Fibroblast of lung (primary cell): ENCODE measurements around the gene NRXN2. TPM values are rescaled to one million over a fixed set of nuclear protein-coding genes. Genes with fewer than 3 reads are reported as not detected.

Experiments
- DNase-seq, 2 donors: peaks; one replicate each; pipeline versions ENCODE4 v3.0.0 to v3.0.0-alpha.2; 2010; ENCODE audit warnings: low read depth in 2 of 2
- H2AFZ ChIP-seq: 2 replicates; pipeline ENCODE4 v1.5.1; 2012; ENCODE audit warnings: low read length, control low read depth, inconsistent platforms
- H3K27ac ChIP-seq: 2 replicates; pipeline ENCODE4 v1.5.1; 2011; ENCODE audit warnings: low read length, control low read depth; ENCODE audit not compliant: insufficient read depth
- H3K27me3 ChIP-seq: 2 replicates; pipeline ENCODE4 v1.5.1; 2011; ENCODE audit warnings: mild to moderate bottlenecking, low read length; ENCODE audit not compliant: control insufficient read depth, insufficient read depth
- H3K36me3 ChIP-seq: 2 replicates; pipeline ENCODE4 v1.5.1; 2011; ENCODE audit warnings: low read length; ENCODE audit not compliant: control insufficient read depth, insufficient read depth
- H3K4me1 ChIP-seq: 2 replicates; pipeline ENCODE4 v1.5.1; 2011; ENCODE audit warnings: low read length; ENCODE audit not compliant: control insufficient read depth, insufficient read depth; ENCODE audit errors: extremely low read depth
- H3K4me2 ChIP-seq: 2 replicates; pipeline ENCODE4 v1.5.1; 2011; ENCODE audit warnings: low read length, control low read depth; ENCODE audit not compliant: insufficient read depth; ENCODE audit errors: extremely low read depth
- H3K4me3 ChIP-seq, 4 experiments: fragments of 200-600 bp in 1 of 4; sonication (generic) in 1 of 4; replicated peaks in 1 of 4; 2 replicates each; pipeline ENCODE4 v1.5.1; 2011 to 2016; ENCODE audit warnings: low read length in 4 of 4, low read depth in 3 of 4, mild to moderate bottlenecking in 3 of 4, control low read depth in 2 of 4, inconsistent platforms in 1 of 4, mixed read lengths in 1 of 4; ENCODE audit not compliant: insufficient read depth in 1 of 4; ENCODE audit errors: control extremely low read depth in 1 of 4
- H3K79me2 ChIP-seq: 2 replicates; pipeline ENCODE4 v1.5.1; 2012; ENCODE audit warnings: mild to moderate bottlenecking, low read length, inconsistent platforms; ENCODE audit not compliant: control insufficient read depth, insufficient read depth
- H3K9ac ChIP-seq: 2 replicates; pipeline ENCODE4 v1.5.1; 2011; ENCODE audit warnings: mild to moderate bottlenecking, low read length, control low read depth; ENCODE audit not compliant: insufficient read depth
- H3K9me3 ChIP-seq: 2 replicates; pipeline ENCODE4 v1.5.1; 2012; ENCODE audit warnings: low read depth, low read length; ENCODE audit not compliant: control insufficient read depth, insufficient read depth
- H4K20me1 ChIP-seq: 2 replicates; pipeline ENCODE4 v1.5.1; 2011; ENCODE audit warnings: low read length; ENCODE audit not compliant: control insufficient read depth, insufficient read depth; ENCODE audit errors: extremely low read depth
- EZH2 ChIP-seq: IDR thresholded peaks from 2 replicates; pipeline ENCODE4 v1.5.1; 2012; ENCODE audit warnings: low read length, control low read depth, mild to moderate bottlenecking; ENCODE audit errors: missing control alignments
- polyA plus RNA-seq, 2 donors: library from polyadenylated mRNA; depleted of rRNA in 1 of 2; stranded (reverse) in 1 of 2; unstranded in 1 of 2; fragments of >200 nt; gene quantifications; 2 replicates each; pipeline ENCODE4 v1.2.1, GENCODE V29; 2011 to 2012; ENCODE audit warnings: missing spikeins in 1 of 2
- total RNA-seq: library from RNA; depleted of rRNA; stranded (reverse); fragments of >200 nt; gene quantifications from 2 replicates; pipeline ENCODE4 v1.2.1, GENCODE V29; 2014
- TF ChIP-seq, protein P1 (sequence below), 2 donors: IDR thresholded peaks in 1 of 2; conservative IDR thresholded peaks in 1 of 2; 1 replicate in 1 of 2; 2 replicates in 1 of 2; pipeline ENCODE4 v1.5.1; 2011 to 2012; ENCODE audit warnings: low read length in 2 of 2, control low read depth in 1 of 2, inconsistent platforms in 1 of 2, low read depth in 1 of 2, mild to moderate bottlenecking in 1 of 2

Gene NRXN2
- total and polyA plus RNA-seq, 2 donors (not counting 1 experiment from before 2014, with no cell fraction given): under 0.01 to 0.75 TPM

DNA sequence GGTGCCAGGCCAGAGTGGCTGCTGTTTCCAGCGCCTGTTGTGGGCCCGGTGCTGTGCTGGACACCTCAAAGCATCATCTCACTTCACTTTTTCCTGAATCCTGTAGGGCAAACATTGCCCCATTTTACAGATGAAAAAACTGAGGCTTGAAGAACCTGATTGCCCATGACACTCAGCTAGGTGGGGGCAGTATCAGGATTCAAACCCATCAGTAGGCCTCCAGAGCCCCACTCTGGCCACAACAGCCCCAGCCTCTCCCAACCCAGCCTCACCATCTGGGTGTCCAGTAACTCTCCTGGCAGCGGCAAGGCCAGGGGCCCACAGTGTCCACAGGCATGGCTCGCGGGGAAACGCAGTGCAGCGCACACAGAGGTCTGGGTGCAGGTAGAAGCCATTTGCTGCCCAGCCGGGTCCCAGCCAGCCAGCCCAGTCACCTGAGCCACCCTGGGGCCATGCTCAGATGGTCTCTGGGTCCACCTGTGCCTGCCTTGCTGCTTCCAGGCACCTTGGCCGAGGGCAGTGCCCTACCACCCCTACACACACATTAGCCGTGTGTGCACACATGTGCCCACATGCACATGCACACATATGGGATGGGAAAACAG is 120.4 kb downstream of the NRXN2 start:
- Histone ChIP-seq H3K79me2 (no peaks in the 10 kb centered on the region), H2AFZ (no peak overlapping the region), H3K9ac (no peak overlapping the region), H4K20me1 (peaks cover 2% of the 10 kb centered on the region), H3K27me3 (no peaks in the 10 kb centered on the region), H3K4me1 (no peaks in the 10 kb centered on the region), H3K4me3 (no peak overlapping the region), H3K9me3 (no peaks in the 10 kb centered on the region), H3K27ac (no peak overlapping the region), H3K36me3 (no peaks in the 10 kb centered on the region), H3K4me2 (no peak overlapping the region)
- TF ChIP-seq EZH2: no peak
- TF ChIP-seq, protein P1, sequence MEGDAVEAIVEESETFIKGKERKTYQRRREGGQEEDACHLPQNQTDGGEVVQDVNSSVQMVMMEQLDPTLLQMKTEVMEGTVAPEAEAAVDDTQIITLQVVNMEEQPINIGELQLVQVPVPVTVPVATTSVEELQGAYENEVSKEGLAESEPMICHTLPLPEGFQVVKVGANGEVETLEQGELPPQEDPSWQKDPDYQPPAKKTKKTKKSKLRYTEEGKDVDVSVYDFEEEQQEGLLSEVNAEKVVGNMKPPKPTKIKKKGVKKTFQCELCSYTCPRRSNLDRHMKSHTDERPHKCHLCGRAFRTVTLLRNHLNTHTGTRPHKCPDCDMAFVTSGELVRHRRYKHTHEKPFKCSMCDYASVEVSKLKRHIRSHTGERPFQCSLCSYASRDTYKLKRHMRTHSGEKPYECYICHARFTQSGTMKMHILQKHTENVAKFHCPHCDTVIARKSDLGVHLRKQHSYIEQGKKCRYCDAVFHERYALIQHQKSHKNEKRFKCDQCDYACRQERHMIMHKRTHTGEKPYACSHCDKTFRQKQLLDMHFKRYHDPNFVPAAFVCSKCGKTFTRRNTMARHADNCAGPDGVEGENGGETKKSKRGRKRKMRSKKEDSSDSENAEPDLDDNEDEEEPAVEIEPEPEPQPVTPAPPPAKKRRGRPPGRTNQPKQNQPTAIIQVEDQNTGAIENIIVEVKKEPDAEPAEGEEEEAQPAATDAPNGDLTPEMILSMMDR (conservative IDR thresholded peaks at IDR 0.05 in 1 of 2, IDR thresholded peaks at IDR 0.05 in 1 of 2; ENCODE audit: low read depth in 1 of 2, low read length in 2 of 2): no peak
- DNase-seq: no peak

DNA sequence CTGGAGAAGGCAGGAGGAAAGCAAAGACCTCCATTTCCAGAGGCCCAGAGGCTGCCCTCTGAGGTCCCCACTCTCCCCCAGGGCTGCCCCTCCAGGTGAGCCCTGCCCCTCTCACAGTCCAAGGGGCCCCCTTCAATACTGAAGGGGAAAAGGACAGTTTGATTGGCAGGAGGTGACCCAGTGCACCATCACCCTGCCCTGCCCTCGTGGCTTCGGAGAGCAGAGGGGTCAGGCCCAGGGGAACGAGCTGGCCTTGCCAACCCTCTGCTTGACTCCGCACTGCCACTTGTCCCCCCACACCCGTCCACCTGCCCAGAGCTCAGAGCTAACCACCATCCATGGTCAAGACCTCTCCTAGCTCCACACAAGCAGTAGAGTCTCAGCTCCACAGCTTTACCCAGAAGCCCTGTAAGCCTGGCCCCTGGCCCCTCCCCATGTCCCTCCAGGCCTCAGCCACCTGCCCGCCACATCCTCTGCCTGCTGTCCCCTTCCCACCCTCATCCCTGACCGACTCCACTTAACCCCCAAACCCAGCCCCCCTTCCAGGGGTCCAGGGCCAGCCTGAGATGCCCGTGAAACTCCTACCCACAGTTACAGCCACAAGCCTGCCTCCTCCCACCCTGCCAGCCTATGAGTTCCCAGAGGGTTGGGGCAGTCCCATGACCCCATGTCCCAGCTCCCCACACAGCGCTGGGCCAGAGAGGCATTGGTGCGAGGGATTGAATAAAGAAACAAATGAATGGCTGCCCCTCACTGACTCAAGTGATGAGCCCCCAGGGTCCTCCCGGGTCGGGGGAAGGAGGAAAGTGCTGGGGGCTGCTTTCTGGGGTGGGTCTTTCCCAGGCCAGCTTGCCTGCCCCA is 121.2 kb downstream of the NRXN2 start:
- TF ChIP-seq, protein P1 (conservative IDR thresholded peaks at IDR 0.05 in 1 of 2, IDR thresholded peaks at IDR 0.05 in 1 of 2; ENCODE audit: low read depth in 1 of 2, low read length in 2 of 2): no peak
- no peak for TF ChIP-seq EZH2
- H3K4me2 ChIP-seq: no peak overlapping the region
- no peak for DNase-seq

DNA sequence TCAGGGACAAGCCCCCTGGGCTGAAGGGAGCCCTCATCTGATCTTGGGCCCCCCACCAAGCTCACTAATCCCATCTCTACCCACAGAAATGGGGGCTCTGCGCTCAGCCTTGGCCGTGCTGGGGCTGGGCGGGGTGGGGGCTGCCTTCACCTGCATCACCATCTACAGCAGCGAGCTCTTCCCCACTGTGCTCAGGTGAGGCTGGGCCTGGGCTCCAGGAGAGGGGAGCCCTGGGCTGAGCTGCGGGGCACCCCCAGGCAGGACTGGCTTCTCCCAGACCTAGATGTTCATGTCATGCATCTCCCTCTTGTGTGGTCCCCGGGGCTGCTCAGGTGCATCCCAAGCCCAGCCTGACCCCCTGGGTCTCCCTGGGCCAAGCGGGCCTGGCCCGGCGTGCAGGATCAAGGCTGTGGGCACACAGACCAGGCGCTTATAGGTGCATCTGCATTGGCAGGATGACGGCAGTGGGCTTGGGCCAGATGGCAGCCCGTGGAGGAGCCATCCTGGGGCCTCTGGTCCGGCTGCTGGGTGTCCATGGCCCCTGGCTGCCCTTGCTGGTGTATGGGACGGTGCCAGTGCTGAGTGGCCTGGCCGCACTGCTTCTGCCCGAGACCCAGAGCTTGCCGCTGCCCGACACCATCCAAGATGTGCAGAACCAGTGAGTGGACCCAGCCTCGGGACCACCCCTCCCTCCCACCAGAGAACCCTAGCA is 122.6 kb downstream of the NRXN2 start:
- no peaks in the 10 kb centered on the region for H3K4me1 ChIP-seq
- no peak for DNase-seq
- no peak overlapping the region for H2AFZ ChIP-seq
- no peak overlapping the region for H3K27ac ChIP-seq
- no peak overlapping the region for H3K4me3 ChIP-seq
- no peak for TF ChIP-seq EZH2
- TF ChIP-seq, protein P1 (conservative IDR thresholded peaks at IDR 0.05 in 1 of 2, IDR thresholded peaks at IDR 0.05 in 1 of 2; ENCODE audit: low read depth in 1 of 2, low read length in 2 of 2): no peak
- H3K79me2 ChIP-seq: no peaks in the 10 kb centered on the region
- peaks cover 2% of the 10 kb centered on the region for H4K20me1 ChIP-seq
- H3K9ac ChIP-seq: no peak overlapping the region
- no peak overlapping the region for H3K4me2 ChIP-seq
- no peaks in the 10 kb centered on the region for H3K27me3 ChIP-seq
- H3K36me3 ChIP-seq: no peaks in the 10 kb centered on the region
- no peaks in the 10 kb centered on the region for H3K9me3 ChIP-seq

More for the DNA sequence above, 121.2 kb downstream of the NRXN2 start:
- H3K9me3 ChIP-seq: no peaks in the 10 kb centered on the region
- H3K4me3 ChIP-seq: no peak overlapping the region
- H3K36me3 ChIP-seq: no peaks in the 10 kb centered on the region
- peaks cover 2% of the 10 kb centered on the region for H4K20me1 ChIP-seq
- H3K79me2 ChIP-seq: no peaks in the 10 kb centered on the region
- no peaks in the 10 kb centered on the region for H3K27me3 ChIP-seq
- no peak overlapping the region for H2AFZ ChIP-seq
- H3K4me1 ChIP-seq: no peaks in the 10 kb centered on the region
- H3K27ac ChIP-seq: no peak overlapping the region
- H3K9ac ChIP-seq: no peak overlapping the region
